ENCODE results near the gene PDE4B. TPM values are rescaled to one million over a fixed set of nuclear protein-coding genes. Genes with fewer than 3 reads are reported as not detected.

The PDE4B gene
- polyA plus RNA-seq, 2 of the 4 experiments (the other 2 are of a cell fraction), result 20.2 to 56.8 TPM

DNA sequence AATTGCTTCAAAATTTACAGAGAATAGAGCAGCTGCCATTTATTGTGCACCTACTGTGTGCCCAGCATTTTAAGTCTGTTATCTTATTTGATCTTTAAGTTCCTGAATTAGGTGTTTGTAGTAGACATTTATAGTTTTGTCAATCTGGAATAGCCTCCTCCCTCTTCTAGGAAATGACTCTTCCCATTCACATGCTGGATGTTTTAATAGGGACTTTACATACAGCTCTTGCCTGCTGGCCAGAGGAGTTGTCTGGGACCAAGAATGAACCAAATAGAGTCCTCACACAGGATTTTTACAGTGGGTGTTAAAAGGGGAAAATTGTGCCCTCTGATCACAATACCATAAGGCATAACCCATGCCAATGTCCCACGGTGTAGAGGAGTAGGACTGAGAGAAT lies 367.1 kb downstream of the PDE4B start:
- 20% methylated on average over 1 of the region's 1 CpG for WGBS (ENCODE audit: missing lambda C conversion rate)
- ChIA-PET CTCF (no interaction called here), POLR2A (no interaction called here)
- H3K4me1 ChIP-seq, result no peaks in the 10 kb centered on the region
- no peak overlapping the region for H3K4me2 ChIP-seq
- no peaks in the 10 kb centered on the region for H3K9me3 ChIP-seq
- ATAC-seq (no peak), FAIRE-seq (no peak), DNase-seq (ENCODE audit: low read depth in 1 of 2, low spot score in 1 of 2) (no peak)
- H3K27ac ChIP-seq, result no peak overlapping the region
- TF ChIP-seq, protein P1, sequence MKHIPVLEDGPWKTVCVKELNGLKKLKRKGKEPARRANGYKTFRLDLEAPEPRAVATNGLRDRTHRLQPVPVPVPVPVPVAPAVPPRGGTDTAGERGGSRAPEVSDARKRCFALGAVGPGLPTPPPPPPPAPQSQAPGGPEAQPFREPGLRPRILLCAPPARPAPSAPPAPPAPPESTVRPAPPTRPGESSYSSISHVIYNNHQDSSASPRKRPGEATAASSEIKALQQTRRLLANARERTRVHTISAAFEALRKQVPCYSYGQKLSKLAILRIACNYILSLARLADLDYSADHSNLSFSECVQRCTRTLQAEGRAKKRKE (CRISPR knock-in tag; IDR thresholded peaks at IDR 0.05; ENCODE audit: low read depth), result no peak
- TF ChIP-seq POLR2AphosphoS2 (conservative IDR thresholded peaks at IDR 0.05; ENCODE audit: low read length), result no peak
- TF ChIP-seq, protein P2, sequence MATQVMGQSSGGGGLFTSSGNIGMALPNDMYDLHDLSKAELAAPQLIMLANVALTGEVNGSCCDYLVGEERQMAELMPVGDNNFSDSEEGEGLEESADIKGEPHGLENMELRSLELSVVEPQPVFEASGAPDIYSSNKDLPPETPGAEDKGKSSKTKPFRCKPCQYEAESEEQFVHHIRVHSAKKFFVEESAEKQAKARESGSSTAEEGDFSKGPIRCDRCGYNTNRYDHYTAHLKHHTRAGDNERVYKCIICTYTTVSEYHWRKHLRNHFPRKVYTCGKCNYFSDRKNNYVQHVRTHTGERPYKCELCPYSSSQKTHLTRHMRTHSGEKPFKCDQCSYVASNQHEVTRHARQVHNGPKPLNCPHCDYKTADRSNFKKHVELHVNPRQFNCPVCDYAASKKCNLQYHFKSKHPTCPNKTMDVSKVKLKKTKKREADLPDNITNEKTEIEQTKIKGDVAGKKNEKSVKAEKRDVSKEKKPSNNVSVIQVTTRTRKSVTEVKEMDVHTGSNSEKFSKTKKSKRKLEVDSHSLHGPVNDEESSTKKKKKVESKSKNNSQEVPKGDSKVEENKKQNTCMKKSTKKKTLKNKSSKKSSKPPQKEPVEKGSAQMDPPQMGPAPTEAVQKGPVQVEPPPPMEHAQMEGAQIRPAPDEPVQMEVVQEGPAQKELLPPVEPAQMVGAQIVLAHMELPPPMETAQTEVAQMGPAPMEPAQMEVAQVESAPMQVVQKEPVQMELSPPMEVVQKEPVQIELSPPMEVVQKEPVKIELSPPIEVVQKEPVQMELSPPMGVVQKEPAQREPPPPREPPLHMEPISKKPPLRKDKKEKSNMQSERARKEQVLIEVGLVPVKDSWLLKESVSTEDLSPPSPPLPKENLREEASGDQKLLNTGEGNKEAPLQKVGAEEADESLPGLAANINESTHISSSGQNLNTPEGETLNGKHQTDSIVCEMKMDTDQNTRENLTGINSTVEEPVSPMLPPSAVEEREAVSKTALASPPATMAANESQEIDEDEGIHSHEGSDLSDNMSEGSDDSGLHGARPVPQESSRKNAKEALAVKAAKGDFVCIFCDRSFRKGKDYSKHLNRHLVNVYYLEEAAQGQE (IDR thresholded peaks at IDR 0.05), result no peak
- no peak for TF ChIP-seq MAFK (IDR thresholded peaks at IDR 0.05; ENCODE audit: partially characterized antibody)
- TF ChIP-seq TP53 (CRISPR knock-in tag; IDR thresholded peaks at IDR 0.05), result no peak
- no peak for TF ChIP-seq SMC3 (IDR thresholded peaks at IDR 0.05)
- TF ChIP-seq TFCP2L1 (CRISPR knock-in tag; IDR thresholded peaks at IDR 0.05), result no peak
- TF ChIP-seq, protein P3, sequence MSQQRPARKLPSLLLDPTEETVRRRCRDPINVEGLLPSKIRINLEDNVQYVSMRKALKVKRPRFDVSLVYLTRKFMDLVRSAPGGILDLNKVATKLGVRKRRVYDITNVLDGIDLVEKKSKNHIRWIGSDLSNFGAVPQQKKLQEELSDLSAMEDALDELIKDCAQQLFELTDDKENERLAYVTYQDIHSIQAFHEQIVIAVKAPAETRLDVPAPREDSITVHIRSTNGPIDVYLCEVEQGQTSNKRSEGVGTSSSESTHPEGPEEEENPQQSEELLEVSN (IDR thresholded peaks at IDR 0.05; ENCODE audit: borderline replicate concordance, low read depth), result no peak
- TF ChIP-seq CHD2 (IDR thresholded peaks at IDR 0.05; ENCODE audit: low read length, partially characterized antibody), result no peak
- no peak for TF ChIP-seq PHF8 (IDR thresholded peaks at IDR 0.05; ENCODE audit: borderline replicate concordance, low read depth)
- no peak for TF ChIP-seq CBX2 (IDR thresholded peaks at IDR 0.05; ENCODE audit: borderline replicate concordance, low read depth)
- TF ChIP-seq RFX5 (IDR thresholded peaks at IDR 0.05), result no peak
- no peak for TF ChIP-seq HEYL (CRISPR knock-in tag; IDR thresholded peaks at IDR 0.05)
- TF ChIP-seq RNF2 (IDR thresholded peaks at IDR 0.05; ENCODE audit: borderline replicate concordance, low read depth), result no peak
- H3K4me3 ChIP-seq, result no peak overlapping the region

DNA sequence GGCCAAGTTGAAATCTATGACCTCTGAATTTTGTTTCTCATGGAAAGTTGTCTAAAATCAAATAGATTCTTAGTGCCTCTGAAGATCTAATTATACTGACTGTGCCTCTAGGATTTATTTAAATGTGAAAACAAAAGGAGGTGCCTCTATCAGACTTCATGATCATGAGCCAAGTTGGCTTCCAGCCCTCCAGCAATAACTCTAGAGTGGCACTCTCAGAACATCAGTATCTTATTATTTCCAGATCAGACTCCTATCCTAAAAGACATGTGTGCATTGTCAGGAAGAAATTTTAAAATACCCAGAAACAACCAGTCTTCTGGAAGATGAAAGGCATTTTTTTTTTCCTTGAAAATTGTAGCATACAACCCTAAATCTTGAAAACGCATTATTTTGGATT lies 368.0 kb downstream of the PDE4B start:
- ChIA-PET CTCF (no interaction called here), POLR2A (no interaction called here)
- Histone ChIP-seq H3K4me2 (no peak overlapping the region), H3K27ac (no peak overlapping the region), H3K4me3 (no peak overlapping the region), H3K9me3 (no peaks in the 10 kb centered on the region), H3K4me1 (no peaks in the 10 kb centered on the region)
- FAIRE-seq (no peak), DNase-seq (ENCODE audit: low read depth in 1 of 2, low spot score in 1 of 2) (no peak), ATAC-seq (no peak)
- TF ChIP-seq CHD2 (IDR thresholded peaks at IDR 0.05; ENCODE audit: low read length, partially characterized antibody) (no peak), HOXA7 (CRISPR knock-in tag; IDR thresholded peaks at IDR 0.05) (no peak), KDM5A (IDR thresholded peaks at IDR 0.05) (no peak), TP53 (CRISPR knock-in tag; IDR thresholded peaks at IDR 0.05) (no peak), HDAC2 (IDR thresholded peaks at IDR 0.05) (no peak), CEBPB (IDR thresholded peaks at IDR 0.05) (no peak), ZC3H11A (IDR thresholded peaks at IDR 0.05) (no peak), RARB (CRISPR knock-in tag; IDR thresholded peaks at IDR 0.05) (no peak), ZSCAN20 (CRISPR knock-in tag; IDR thresholded peaks at IDR 0.05) (no peak), RAD21 (conservative IDR thresholded peaks at IDR 0.05 in 1 of 2, IDR thresholded peaks at IDR 0.05 in 1 of 2) (no peak), RFX5 (IDR thresholded peaks at IDR 0.05) (no peak)
- TF ChIP-seq, protein P2 (IDR thresholded peaks at IDR 0.05), result no peak
- TF ChIP-seq, protein P4, sequence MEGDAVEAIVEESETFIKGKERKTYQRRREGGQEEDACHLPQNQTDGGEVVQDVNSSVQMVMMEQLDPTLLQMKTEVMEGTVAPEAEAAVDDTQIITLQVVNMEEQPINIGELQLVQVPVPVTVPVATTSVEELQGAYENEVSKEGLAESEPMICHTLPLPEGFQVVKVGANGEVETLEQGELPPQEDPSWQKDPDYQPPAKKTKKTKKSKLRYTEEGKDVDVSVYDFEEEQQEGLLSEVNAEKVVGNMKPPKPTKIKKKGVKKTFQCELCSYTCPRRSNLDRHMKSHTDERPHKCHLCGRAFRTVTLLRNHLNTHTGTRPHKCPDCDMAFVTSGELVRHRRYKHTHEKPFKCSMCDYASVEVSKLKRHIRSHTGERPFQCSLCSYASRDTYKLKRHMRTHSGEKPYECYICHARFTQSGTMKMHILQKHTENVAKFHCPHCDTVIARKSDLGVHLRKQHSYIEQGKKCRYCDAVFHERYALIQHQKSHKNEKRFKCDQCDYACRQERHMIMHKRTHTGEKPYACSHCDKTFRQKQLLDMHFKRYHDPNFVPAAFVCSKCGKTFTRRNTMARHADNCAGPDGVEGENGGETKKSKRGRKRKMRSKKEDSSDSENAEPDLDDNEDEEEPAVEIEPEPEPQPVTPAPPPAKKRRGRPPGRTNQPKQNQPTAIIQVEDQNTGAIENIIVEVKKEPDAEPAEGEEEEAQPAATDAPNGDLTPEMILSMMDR (IDR thresholded peaks at IDR 0.05), result no peak
- TF ChIP-seq, protein P5, sequence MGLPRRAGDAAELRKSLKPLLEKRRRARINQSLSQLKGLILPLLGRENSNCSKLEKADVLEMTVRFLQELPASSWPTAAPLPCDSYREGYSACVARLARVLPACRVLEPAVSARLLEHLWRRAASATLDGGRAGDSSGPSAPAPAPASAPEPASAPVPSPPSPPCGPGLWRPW (IDR thresholded peaks at IDR 0.05), result no peak
- WGBS (ENCODE audit: missing lambda C conversion rate), result 77% methylated on average over 1 of the region's 1 CpG

Data from A549 (cell line).